Adrenal gland (tissue), 19 donors: ENCODE measurements around the gene NOXA1. TPM values are rescaled to one million over a fixed set of nuclear protein-coding genes. Genes with fewer than 3 reads are reported as not detected.

Source experiments
- DNase-seq, 7 donors: peaks; one replicate each; pipeline ENCODE4 v3.0.0-alpha.2; 2019 to 2020
- H3K27ac ChIP-seq, 5 donors: fragments of 200-600 bp; sonication (generic) in 4 of 5; 1 replicate in 3 of 5; 2 replicates in 2 of 5; pipeline versions ENCODE4 v1.5.1 to v1.8.0; 2016 to 2020; ENCODE audit warnings: mild to moderate bottlenecking in 1 of 5
- H3K27me3 ChIP-seq: fragments of 200-600 bp; 2 replicates; pipeline ENCODE4 v1.8.0; 2021
- H3K36me3 ChIP-seq, 2 donors: fragments of 200-600 bp; replicated peaks in 1 of 2; 1 replicate in 1 of 2; 2 replicates in 1 of 2; pipeline versions ENCODE4 v1.5.1 to v1.8.0; 2018 to 2022
- H3K4me1 ChIP-seq, 2 donors: fragments of 200-600 bp; replicated peaks in 1 of 2; 1 replicate in 1 of 2; 2 replicates in 1 of 2; pipeline versions ENCODE4 v1.5.1 to v1.8.0; 2018 to 2021
- H3K4me3 ChIP-seq, 4 donors: fragments of 200-600 bp; sonication (generic) in 3 of 4; one replicate each; pipeline ENCODE4 v1.5.1; 2016 to 2018
- H3K9me3 ChIP-seq, 3 donors: fragments of 200-600 bp; sonication (generic) in 1 of 3; replicated peaks in 1 of 3; 1 replicate in 2 of 3; 2 replicates in 1 of 3; pipeline versions ENCODE4 v1.5.1 to v1.8.0; 2016 to 2021
- CTCF ChIP-seq, 6 experiments: fragments of 450-650 bp in 4 of 6; fragments of 200-600 bp in 2 of 6; sonication (generic) in 1 of 6; IDR thresholded peaks; 1 replicate in 5 of 6; 2 replicates in 1 of 6; pipeline versions ENCODE4 v1.5.1 to v1.8.0; 2016 to 2021; ENCODE audit warnings: antibody characterized with exemption in 6 of 6, mild to moderate bottlenecking in 2 of 6, moderate library complexity in 1 of 6
- POLR2A ChIP-seq, 2 donors: fragments of 450-650 bp; IDR thresholded peaks; one replicate each; pipeline ENCODE4 v1.6.1; 2017; ENCODE audit warnings: antibody characterized with exemption in 2 of 2, mild to moderate bottlenecking in 2 of 2, moderate library complexity in 1 of 2
- WGBS, 4 donors: extraction: QIAGEN DNeasy Blood & Tissue Kit in 2 of 4; methylation state at CpG; one replicate each; pipeline versions ENCODE4 v1.1.5 to v1.1.7; 2013 to 2017; 5-methylcytosine and 5-hydroxymethylcytosine counted together
- intact Hi-C, 2 donors: fragments of 100-400 bp; cut with DNase I; formaldehyde crosslinking; loops; one replicate each; pipeline versions ENCODE4 v1.14.1 to v1.15.0; 2022 to 2023
- long read RNA-seq, 10 donors: library from polyadenylated mRNA in 3 of 10; unstranded in 2 of 10; stranded (forward) in 1 of 10; transcript quantifications; one replicate each; pipeline ENCODE4 v2.0.0 and lab custom pipeline, GENCODE V29; 2021 to 2026
- polyA plus RNA-seq, 3 donors: library from polyadenylated mRNA; stranded (reverse); fragments of 200-250 nt in 2 of 3; fragments of 350-450 nt in 1 of 3; fragmentation: Illumina TruSeq in 1 of 3; extraction: RNeasy Lipid Tissue Mini Kit (QIAGEN cat#74804) in 1 of 3; gene quantifications; one replicate each; pipeline ENCODE4 v1.2.3, GENCODE V29; 2013 to 2014
- total RNA-seq, 9 donors: library from RNA; depleted of rRNA in 4 of 9; stranded (reverse); fragments of >200 nt in 4 of 9; fragments of 120-200 nt in 1 of 9; fragmentation: NEBNext Ultra II Directional in 1 of 9; extraction: Animal tissue kit (Norgen Biotek cat#: 25700) in 1 of 9; gene quantifications; one replicate each; pipeline versions ENCODE4 v1.1.0 to v1.2.4, GENCODE V29; 2013 to 2023
- donor health status: healthy with polysubstance abuse.
- donor health status: Bipolar disorder and iron deficiency.
- donor health status: DM: yes; HTN: yes; CAD: no.
- donor health status: DM: no; HTN: no; CAD: no.
- donor health status: DM: no; HTN: no; CAD: no.
- donor health status: DM: yes; HTN: yes; CAD: no.

Gene NOXA1, protein sequence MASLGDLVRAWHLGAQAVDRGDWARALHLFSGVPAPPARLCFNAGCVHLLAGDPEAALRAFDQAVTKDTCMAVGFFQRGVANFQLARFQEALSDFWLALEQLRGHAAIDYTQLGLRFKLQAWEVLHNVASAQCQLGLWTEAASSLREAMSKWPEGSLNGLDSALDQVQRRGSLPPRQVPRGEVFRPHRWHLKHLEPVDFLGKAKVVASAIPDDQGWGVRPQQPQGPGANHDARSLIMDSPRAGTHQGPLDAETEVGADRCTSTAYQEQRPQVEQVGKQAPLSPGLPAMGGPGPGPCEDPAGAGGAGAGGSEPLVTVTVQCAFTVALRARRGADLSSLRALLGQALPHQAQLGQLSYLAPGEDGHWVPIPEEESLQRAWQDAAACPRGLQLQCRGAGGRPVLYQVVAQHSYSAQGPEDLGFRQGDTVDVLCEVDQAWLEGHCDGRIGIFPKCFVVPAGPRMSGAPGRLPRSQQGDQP
- total RNA-seq, result 10 to 100 TPM in 2 of 9 donors, 1 to 10 TPM in 7; 2.9 to 12.6 (median 9.1) TPM
- polyA plus RNA-seq, result 10 to 100 TPM in 2 of 3 donors, not detected in 1; 23.5 to 50.7 TPM
- long read RNA-seq, donor 1, result 0 reads
- long read RNA-seq, donor 2, result 0 reads
- long read RNA-seq, donor 3, result 0 reads
- long read RNA-seq, donor 4, partial matches to known transcripts, result 0 of 3 reads
- long read RNA-seq, donor 4, other reads (novel, unspliced or antisense), result 3 of 3 reads
- long read RNA-seq, donor 5, partial matches to known transcripts, result 8 of 67 reads
- long read RNA-seq, donor 5, other reads (novel, unspliced or antisense), result 58 of 67 reads
- long read RNA-seq, donor 6, partial matches to known transcripts, result 0 of 2 reads
- long read RNA-seq, donor 6, other reads (novel, unspliced or antisense), result 2 of 2 reads
- long read RNA-seq, donor 7, result 0 reads
- long read RNA-seq, donor 8, result 0 reads
- long read RNA-seq, donor 9, result 0 reads
- long read RNA-seq, donor 10, result 0 reads

- TF ChIP-seq POLR2A (IDR thresholded peaks at IDR 0.05) (peak; percentile 43 to 60), CTCF (IDR thresholded peaks at IDR 0.05) (peak; percentile 7 to 87 (median 54))
- intact Hi-C loops, result loop anchor here in 1 of 2 donors (2.0 kb wide), 1 partner anchor 22 kb away; no protein-coding TSS in a partner anchor
- Histone ChIP-seq H3K4me3 (peak within 1 kb of the TSS; percentile 39 to 98 (median 84)), H3K27ac (peak within 1 kb of the TSS in 4 of 5 donors; percentile 18 to 86 (median 62)), H3K4me1 (peaks cover 0 to 19% of the 10 kb centered on the region in 2 donors), H3K27me3 (no peaks in the 10 kb centered on the region), H3K9me3 (no peaks in the 10 kb centered on the region), H3K36me3 (no peaks in the 10 kb centered on the region)
- WGBS, 4 donors, result 0% methylated on average over 3 to 111 of the region's 113 CpGs; no CpG with 5 or more reads in 1 of the 4 donors
- DNase-seq, result peak; percentile 94 to 96 (median 95)
Measured at GRCh38 chr9:137422604-137423513, at the start of gene NOXA1, which contains the start of gene EXD3. Gene NOXA1 (plus strand): TSS chr9:137423393. CDS start chr9:137423530, 137 bp downstream. Gene EXD3 (minus strand): TSS chr9:137423162. CDS start chr9:137395357, 27,805 bp downstream.

- Histone ChIP-seq H3K4me3 (no peak overlapping the region), H3K4me1 (no peaks in the 10 kb centered on the region), H3K9me3 (no peaks in the 10 kb centered on the region), H3K36me3 (no peaks in the 10 kb centered on the region), H3K27ac (no peak overlapping the region), H3K27me3 (no peaks in the 10 kb centered on the region)
- intact Hi-C loops, result no loop called here
- peak in 1 of 7 donors; percentile 6 for DNase-seq
- TF ChIP-seq CTCF (IDR thresholded peaks at IDR 0.05) (no peak), POLR2A (IDR thresholded peaks at IDR 0.05) (no peak)
- WGBS, 4 donors, result 94 to 98% (median 95%) methylated on average over 11 to 16 of the region's 16 CpGs
Measured at GRCh38 chr9:137373611-137373980, 49.6 kb upstream of the NOXA1 start.

DNA sequence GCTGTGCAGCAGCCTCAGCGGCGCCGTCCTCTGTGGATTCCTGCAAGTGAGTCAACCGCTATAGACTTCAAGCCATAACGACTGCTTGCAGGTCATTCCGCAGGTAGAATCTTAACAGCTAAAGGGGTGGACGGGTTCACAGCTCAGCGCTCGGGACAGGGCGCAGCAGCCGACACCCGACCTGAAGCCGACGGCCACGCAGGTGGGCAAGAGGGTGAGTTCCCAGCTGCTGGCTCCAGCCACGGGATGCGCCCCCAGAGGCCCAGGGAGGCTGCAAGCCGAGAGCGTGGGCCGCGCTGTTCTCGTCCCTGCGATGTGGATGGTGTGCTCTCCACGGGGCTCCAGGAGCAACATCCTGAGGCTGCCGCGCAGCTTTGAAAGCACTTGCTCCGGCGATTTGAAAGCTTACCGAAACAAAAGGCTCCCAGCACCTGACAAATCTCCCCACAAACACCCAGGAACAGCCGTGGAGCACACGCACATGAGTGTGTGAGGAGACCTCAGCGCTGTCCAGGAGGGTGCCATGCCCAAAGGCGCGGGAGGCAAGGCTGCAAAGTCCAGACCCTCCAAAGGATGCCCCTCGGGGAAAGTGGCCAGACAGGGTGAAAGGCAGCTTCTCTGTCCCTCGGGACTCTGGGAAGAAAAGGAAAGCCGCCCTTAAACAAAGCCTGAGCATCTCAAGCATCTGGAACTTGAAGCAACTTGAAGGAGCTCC lies 48.9 kb upstream of the NOXA1 start:
- Histone ChIP-seq H3K27ac (no peak overlapping the region), H3K4me1 (no peaks in the 10 kb centered on the region), H3K27me3 (no peaks in the 10 kb centered on the region), H3K36me3 (no peaks in the 10 kb centered on the region), H3K9me3 (no peaks in the 10 kb centered on the region), H3K4me3 (no peak overlapping the region)
- DNase-seq, result peak in 3 of 7 donors; percentile 3 to 10 (median 8)
- intact Hi-C loops, result no loop called here
- TF ChIP-seq POLR2A (IDR thresholded peaks at IDR 0.05) (no peak), CTCF (IDR thresholded peaks at IDR 0.05) (no peak)
- WGBS, 4 donors, result 93 to 97% (median 96%) methylated on average over 28 to 37 of the region's 37 CpGs
